IMR-90 (cell line): Measurements from ENCODE around the gene PRPS1. TPM values are rescaled to one million over a fixed set of nuclear protein-coding genes. Genes with fewer than 3 reads are reported as not detected.

Source experiments
- ATAC-seq: fragments of 200-7000 bp; cut with Tn5 transposase; 2 replicates; pipeline ENCODE4 v1.9.1; 2020; ENCODE audit warnings: low read depth, mild to moderate bottlenecking, moderate library complexity
- BruUV-seq: library from RNA; stranded (reverse); fragments of 400-500 nt; replicated peaks from 2 replicates; lab custom pipeline; 2021; lab: Mats Ljungman, UMichigan
- CTCF ChIA-PET: fragments of 300-600 bp; formaldehyde crosslinking; extraction: SDS; loops from one replicate; lab custom pipeline; 2021; ENCODE audit warnings: antibody characterized with exemption; lab: Yijun Ruan, JAX
- POLR2A ChIA-PET: fragments of 300-600 bp; sonication (Branson Sonifier 250); formaldehyde crosslinking; loops from one replicate; lab custom pipeline; 2022; ENCODE audit warnings: antibody characterized with exemption; ENCODE audit not compliant: unreplicated experiment; lab: Charles Lee
- DNase-seq: peaks from one replicate; pipeline ENCODE4 v3.0.0; 2013
- H2AFZ ChIP-seq: replicated peaks from 2 replicates; pipeline ENCODE3; 2013; ENCODE audit warnings: low read length, mild to moderate bottlenecking; ENCODE audit not compliant: poor library complexity
- H2AK5ac ChIP-seq: 2 replicates; pipeline ENCODE4 v1.6.1; 2013; ENCODE audit warnings: low read depth, low read length, inconsistent platforms
- H2AK9ac ChIP-seq: replicated peaks from 2 replicates; pipeline ENCODE3; 2013; ENCODE audit warnings: mild to moderate bottlenecking, low read depth, low read length, moderate library complexity; ENCODE audit not compliant: poor library complexity
- H2BK120ac ChIP-seq: 2 replicates; pipeline ENCODE4 v1.6.1; 2013; ENCODE audit warnings: low read depth, low read length, inconsistent platforms
- H2BK15ac ChIP-seq: 3 replicates; pipeline ENCODE4 v1.6.1; 2013; ENCODE audit warnings: low read depth, low read length, inconsistent platforms
- H2BK20ac ChIP-seq: 2 replicates; pipeline ENCODE4 v1.6.1; 2013; ENCODE audit warnings: low read depth, mild to moderate bottlenecking, inconsistent platforms, low read length, moderate library complexity
- H2BK5ac ChIP-seq: 2 replicates; pipeline ENCODE4 v1.6.1; 2013; ENCODE audit warnings: mild to moderate bottlenecking, low read depth, low read length, inconsistent platforms; ENCODE audit not compliant: poor library complexity, severe bottlenecking
- H3K14ac ChIP-seq: replicated peaks from 2 replicates; pipeline ENCODE4 v1.6.1; 2013; ENCODE audit warnings: low read depth, low read length, inconsistent platforms
- H3K18ac ChIP-seq: 2 replicates; pipeline ENCODE4 v1.6.1; 2013; ENCODE audit warnings: low read depth, low read length, control low read depth
- H3K23ac ChIP-seq: 2 replicates; pipeline ENCODE4 v1.6.1; 2013; ENCODE audit warnings: low read depth, low read length, inconsistent platforms
- H3K27ac ChIP-seq: 2 replicates; pipeline ENCODE4 v1.5.1; 2013; ENCODE audit warnings: mild to moderate bottlenecking, control low read depth, low read length; ENCODE audit not compliant: insufficient read depth
- H3K27me3 ChIP-seq: 2 replicates; pipeline ENCODE4 v1.6.1; 2013; ENCODE audit warnings: low read length; ENCODE audit not compliant: control insufficient read depth, insufficient read depth
- H3K36me3 ChIP-seq: 2 replicates; pipeline ENCODE4 v1.6.1; 2013; ENCODE audit warnings: low read length, mixed read lengths; ENCODE audit not compliant: control insufficient read depth, insufficient read depth
- H3K4ac ChIP-seq: 2 replicates; pipeline ENCODE4 v1.6.1; 2013; ENCODE audit warnings: low read depth, low read length, inconsistent platforms
- H3K4me1 ChIP-seq: 2 replicates; pipeline ENCODE4 v1.6.1; 2013; ENCODE audit warnings: low read length, mixed read lengths; ENCODE audit not compliant: control insufficient read depth, insufficient read depth
- H3K4me2 ChIP-seq: 2 replicates; pipeline ENCODE4 v1.6.1; 2013; ENCODE audit warnings: low read depth, mild to moderate bottlenecking, control low read depth, low read length, moderate library complexity
- H3K4me3 ChIP-seq: 2 replicates; pipeline ENCODE4 v1.5.1; 2013; ENCODE audit warnings: low read depth, mild to moderate bottlenecking, control low read depth, low read length, moderate library complexity; ENCODE audit not compliant: insufficient read depth
- H3K56ac ChIP-seq: 2 replicates; pipeline ENCODE4 v1.6.1; 2013; ENCODE audit warnings: low read length, inconsistent platforms; ENCODE audit not compliant: insufficient read depth; ENCODE audit errors: extremely low read depth
- H3K79me1 ChIP-seq, 2 experiments: 2 replicates each; pipeline ENCODE4 v1.6.1; 2013; ENCODE audit warnings: low read length in 2 of 2, inconsistent platforms in 1 of 2, low read depth in 1 of 2
- H3K9ac ChIP-seq: 2 replicates; pipeline ENCODE4 v1.6.1; 2013; ENCODE audit warnings: low read depth, low read length, control low read depth
- H3K9me1 ChIP-seq: 2 replicates; pipeline ENCODE4 v1.6.1; 2013; ENCODE audit warnings: low read length, inconsistent platforms; ENCODE audit not compliant: insufficient read depth
- H3K9me3 ChIP-seq: 2 replicates; pipeline ENCODE4 v1.6.1; 2013; ENCODE audit warnings: low read length; ENCODE audit not compliant: control insufficient read depth, insufficient read depth
- H4K20me1 ChIP-seq: 2 replicates; pipeline ENCODE4 v1.6.1; 2013; ENCODE audit warnings: low read length, inconsistent platforms; ENCODE audit not compliant: insufficient read depth
- H4K5ac ChIP-seq: 2 replicates; pipeline ENCODE4 v1.6.1; 2013; ENCODE audit warnings: mild to moderate bottlenecking, low read depth, low read length, control low read depth
- H4K8ac ChIP-seq, 2 experiments: 2 replicates each; pipeline ENCODE4 v1.6.1; 2013; ENCODE audit warnings: low read depth in 2 of 2, low read length in 2 of 2, control low read depth in 1 of 2, inconsistent platforms in 1 of 2
- H4K91ac ChIP-seq: 2 replicates; pipeline ENCODE4 v1.6.1; 2013; ENCODE audit warnings: low read depth, low read length, inconsistent platforms; ENCODE audit not compliant: insufficient read depth
- CEBPB ChIP-seq: IDR thresholded peaks from 2 replicates; pipeline ENCODE4 v1.6.1; 2012; ENCODE audit warnings: low read depth, low read length, improper control_type of control experiment
- MAFK ChIP-seq: IDR thresholded peaks from 2 replicates; pipeline ENCODE4 v1.6.1; 2012; ENCODE audit warnings: low read depth, low read length, improper control_type of control experiment
- WGBS, 2 experiments: methylation state at CpG; one replicate each; pipeline versions ENCODE4 v1.1.5 to v1.1.7; 2013; ENCODE audit warnings: missing lambda C conversion rate in 2 of 2; ENCODE audit not compliant: insufficient read length in 1 of 2; ENCODE audit errors: extremely low coverage in 2 of 2; 5-methylcytosine and 5-hydroxymethylcytosine counted together
- dilution Hi-C: fragments of 300-500 bp; cut with HindIII; formaldehyde crosslinking; loops from one replicate; pipeline ENCODE4 v1.14.3; 2018; ENCODE audit warnings: low sequenced_read_pairs; ENCODE audit not compliant: unreplicated experiment
- in situ Hi-C: fragments of 300-500 bp; cut with MboI; formaldehyde crosslinking; loops from 3 replicates; pipeline ENCODE4 v1.14.3; 2019; ENCODE audit warnings: low sequenced_read_pairs, inconsistent platforms, mixed read lengths
- intact Hi-C: fragments of 100-400 bp; cut with micrococcal nuclease; formaldehyde crosslinking; loops from 2 replicates; pipeline ENCODE4 v1.10.0; 2022
- polyA plus RNA-seq, 3 experiments: library from polyadenylated mRNA; depleted of rRNA; stranded (reverse); fragments of >200 nt; gene quantifications; 2 replicates each; pipeline ENCODE4 v1.2.3, GENCODE V29; 2012; ENCODE audit warnings: low replicate concordance in 1 of 3
- total RNA-seq: library from RNA; depleted of rRNA; stranded (reverse); fragments of >200 nt; gene quantifications from 2 replicates; pipeline ENCODE4 v1.2.3, GENCODE V29; 2012

The PRPS1 gene
- total and polyA plus RNA-seq, 2 of the 4 experiments (the other 2 are of a cell fraction) = 118 to 137 TPM

DNA sequence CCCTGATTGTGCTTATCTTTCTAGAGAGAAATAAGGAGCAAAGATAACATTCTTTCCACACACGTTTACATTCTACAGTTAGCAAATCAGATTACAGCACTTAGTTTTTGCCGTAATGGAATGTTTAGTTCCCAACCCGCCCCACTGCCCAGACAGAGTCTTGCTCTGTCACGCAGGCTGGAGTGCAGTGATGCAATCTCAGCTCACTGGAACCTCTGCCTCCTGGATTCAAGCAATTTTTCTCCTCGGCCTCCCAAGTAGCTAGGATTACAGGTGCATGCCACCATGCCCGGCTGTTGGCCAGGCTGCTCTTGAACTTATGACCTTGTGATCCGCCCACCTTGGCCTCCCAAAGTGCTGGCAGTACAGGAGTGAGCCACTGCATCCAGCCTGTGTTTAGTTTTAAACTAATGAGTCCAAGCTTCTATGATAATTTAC is 8.4 kb upstream of the PRPS1 start:
- H4K8ac ChIP-seq = no peak overlapping the region
- WGBS, 2 experiments = 73% methylated on average over 3 of the region's 7 CpGs; no CpG with 5 or more reads in 1 of the 2 experiments

More for the DNA sequence above, 8.4 kb upstream of the PRPS1 start:
- Histone ChIP-seq H4K5ac (no peak overlapping the region), H2AFZ (no peak overlapping the region), H3K9ac (no peak overlapping the region), H2AK5ac (no peak overlapping the region), H4K91ac (no peak overlapping the region), H2BK120ac (no peak overlapping the region), H3K9me3 (peaks cover 2% of the 10 kb centered on the region; the same call in 1 of the 2 replicates), H2BK15ac (no peak overlapping the region), H3K23ac (no peak overlapping the region), H3K27me3 (no peaks in the 10 kb centered on the region; the same call in 1 of the 2 replicates), H2BK20ac (no peak overlapping the region), H4K20me1 (no peaks in the 10 kb centered on the region), H3K4ac (no peak overlapping the region), H3K4me3 (no peak overlapping the region), H3K18ac (no peak overlapping the region), H3K27ac (no peak overlapping the region), H2AK9ac (no peak overlapping the region), H3K9me1 (no peaks in the 10 kb centered on the region), H3K36me3 (no peaks in the 10 kb centered on the region), H3K14ac (no peak overlapping the region), H3K79me1 (no peaks in the 10 kb centered on the region), H3K56ac (no peak overlapping the region), H3K4me2 (no peak overlapping the region), H2BK5ac (no peak overlapping the region), H3K4me1 (no peaks in the 10 kb centered on the region)
- peak; percentile 83 for ATAC-seq
- dilution Hi-C loops = no loop called here
- no peak for TF ChIP-seq MAFK
- TF ChIP-seq CEBPB = peak; percentile 89
- peak; percentile 49 for DNase-seq
- in situ Hi-C loops = no loop called here
- intact Hi-C loops = loop anchor here (10.0 kb wide), 2 partner anchors 625 to 725 kb away; no protein-coding TSS in a partner anchor
- ChIA-PET POLR2A (no interaction called here), CTCF (no interaction called here)
- no TSS peak for BruUV-seq
